IPS-NIHi7 (cell line): Measurements from ENCODE around the gene SLC10A3.

Experiments
- DNase-seq: peaks from one replicate; pipeline ENCODE4 v3.0.0; 2012; ENCODE audit warnings: mixed read lengths; ENCODE audit errors: extremely low spot score

SLC10A3 gene

GRCh38 chrX:154490414-154491083, at the start of gene SLC10A3:
Gene SLC10A3, minus strand, starts transcription at chrX:154490629. Its CDS starts 1,689 bp downstream, at chrX:154488940.
- peak; percentile 90 for DNase-seq

GRCh38 chrX:154539077-154539476, 48.6 kb upstream of the SLC10A3 start:
- no peak for DNase-seq

GRCh38 chrX:154535892-154536291, 45.5 kb upstream of the SLC10A3 start:
- DNase-seq = no peak

GRCh38 chrX:154534526-154535322, 44.3 kb upstream of the SLC10A3 start:
- peak; percentile 74 for DNase-seq

GRCh38 chrX:154532690-154533089, 42.3 kb upstream of the SLC10A3 start:
- DNase-seq = no peak

GRCh38 chrX:154531626-154532025, 41.2 kb upstream of the SLC10A3 start:
- DNase-seq = no peak

- DNase-seq = no peak
These were observed 39.9 kb upstream of the SLC10A3 start for GRCh38 chrX:154530286-154530685.

GRCh38 chrX:154529206-154529612, 38.8 kb upstream of the SLC10A3 start:
- DNase-seq = no peak

- peak; percentile 62 for DNase-seq
These were observed 36.7 kb upstream of the SLC10A3 start for GRCh38 chrX:154526901-154527675.

- DNase-seq = no peak
These were observed 35.4 kb upstream of the SLC10A3 start for GRCh38 chrX:154525606-154526490.

GRCh38 chrX:154519389-154519788, 29.0 kb upstream of the SLC10A3 start:
- no peak for DNase-seq

GRCh38 chrX:154517101-154517781, 26.8 kb upstream of the SLC10A3 start:
- no peak for DNase-seq

GRCh38 chrX:154516656-154517100, 26.2 kb upstream of the SLC10A3 start:
- DNase-seq = no peak

GRCh38 chrX:154515966-154516655, 25.7 kb upstream of the SLC10A3 start, which contains the start of gene FAM3A:
Gene FAM3A, minus strand, starts transcription at chrX:154516232. Its CDS starts 460 bp downstream, at chrX:154515772.
- peak; percentile 72 for DNase-seq

- DNase-seq = no peak
These were observed 24.9 kb upstream of the SLC10A3 start for GRCh38 chrX:154515090-154515965.

GRCh38 chrX:154513716-154514115, 23.3 kb upstream of the SLC10A3 start:
- DNase-seq = no peak

GRCh38 chrX:154512879-154513553, 22.6 kb upstream of the SLC10A3 start:
- DNase-seq = no peak

- DNase-seq = no peak
These were observed 21.3 kb upstream of the SLC10A3 start for GRCh38 chrX:154511761-154512160.
